GM18861 (cell line): ENCODE data around the gene TRIM31.

Experiments used
- ATAC-seq: cut with Tn5 transposase; IDR thresholded peaks from one replicate; pipeline ENCODE4 v1.9.1; 2021; ENCODE audit not compliant: unreplicated experiment

TRIM31 gene, protein sequence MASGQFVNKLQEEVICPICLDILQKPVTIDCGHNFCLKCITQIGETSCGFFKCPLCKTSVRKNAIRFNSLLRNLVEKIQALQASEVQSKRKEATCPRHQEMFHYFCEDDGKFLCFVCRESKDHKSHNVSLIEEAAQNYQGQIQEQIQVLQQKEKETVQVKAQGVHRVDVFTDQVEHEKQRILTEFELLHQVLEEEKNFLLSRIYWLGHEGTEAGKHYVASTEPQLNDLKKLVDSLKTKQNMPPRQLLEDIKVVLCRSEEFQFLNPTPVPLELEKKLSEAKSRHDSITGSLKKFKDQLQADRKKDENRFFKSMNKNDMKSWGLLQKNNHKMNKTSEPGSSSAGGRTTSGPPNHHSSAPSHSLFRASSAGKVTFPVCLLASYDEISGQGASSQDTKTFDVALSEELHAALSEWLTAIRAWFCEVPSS

DNA sequence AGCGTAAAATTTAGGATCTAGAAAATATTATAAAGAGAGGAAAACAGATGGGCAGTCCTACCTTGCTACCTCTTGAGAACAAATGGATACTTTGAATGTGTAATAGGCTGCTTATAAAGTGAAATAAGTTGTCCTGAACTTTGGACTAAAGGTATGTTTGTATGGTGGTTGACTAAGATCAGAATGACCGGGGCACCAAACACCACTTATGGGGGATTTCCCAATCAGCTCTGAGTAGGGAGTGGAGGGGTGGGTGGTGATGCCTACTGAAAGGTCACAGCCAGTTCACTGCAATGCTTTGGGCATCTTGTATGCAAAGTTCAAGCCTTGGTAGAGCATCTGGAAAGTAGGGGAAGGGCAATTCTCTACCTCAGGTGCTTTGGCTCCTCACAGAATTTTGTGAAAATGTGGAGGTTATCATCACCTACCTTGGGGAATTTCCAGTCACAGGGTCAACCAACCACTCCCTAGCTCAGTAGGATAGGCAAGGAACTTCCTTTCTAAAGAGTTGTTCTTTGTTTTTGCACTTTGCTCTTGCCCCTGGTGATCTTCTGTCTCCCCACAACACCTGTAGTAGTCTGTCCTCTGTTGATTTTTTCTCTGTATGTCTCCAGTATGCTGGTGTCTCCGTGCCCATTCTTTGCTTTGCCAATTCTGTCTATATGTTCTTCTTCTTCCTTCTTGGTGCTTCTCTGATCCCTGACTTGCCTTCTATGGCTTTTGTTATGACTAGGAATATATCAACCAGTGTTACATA lies at the start of gene TRIM31:
Gene TRIM31, minus strand, starts transcription at position 88 of the 757 bp plus-strand sequence. CDS start 285 bp downstream, outside the sequence.
- peak; percentile 71 for ATAC-seq

DNA sequence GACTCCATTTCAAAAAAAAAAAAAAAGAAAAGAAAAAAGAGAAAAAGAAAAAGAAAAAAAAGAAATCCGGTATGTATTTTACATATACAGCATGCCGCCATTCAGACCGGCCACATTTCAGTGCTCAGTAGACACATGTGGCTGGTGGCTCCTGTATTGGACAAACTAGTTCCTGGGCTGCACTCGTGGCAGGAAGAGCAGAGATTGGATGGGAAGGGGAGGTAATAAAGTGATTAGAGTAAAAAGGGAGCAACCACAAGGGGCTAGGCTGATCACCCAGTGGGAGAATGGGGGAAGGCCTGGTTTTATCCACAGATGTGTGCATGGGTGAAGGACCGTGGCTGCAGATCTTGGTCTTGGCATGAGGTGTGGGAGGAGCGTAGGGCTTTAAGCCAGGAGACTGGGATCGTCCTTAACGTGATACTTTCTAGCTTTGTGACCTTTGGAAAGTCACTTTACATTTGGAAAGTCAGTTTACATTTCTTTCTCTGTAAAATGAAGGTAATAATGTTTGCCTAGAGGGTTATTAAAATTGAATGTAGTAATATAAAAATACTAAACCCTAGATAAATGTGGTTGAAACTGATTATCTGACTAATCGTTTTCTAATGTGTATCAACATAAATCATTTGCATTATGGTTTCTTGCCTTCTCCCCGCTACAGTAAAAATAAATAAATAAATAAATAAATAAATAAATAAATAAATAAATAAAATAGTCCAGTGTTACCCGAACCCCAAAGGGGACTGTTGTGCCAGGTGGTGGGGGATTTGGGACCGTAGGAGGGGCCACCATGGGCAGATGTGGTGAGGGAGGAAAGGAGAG lies 49.6 kb upstream of the TRIM31 start:
- no peak for ATAC-seq

DNA sequence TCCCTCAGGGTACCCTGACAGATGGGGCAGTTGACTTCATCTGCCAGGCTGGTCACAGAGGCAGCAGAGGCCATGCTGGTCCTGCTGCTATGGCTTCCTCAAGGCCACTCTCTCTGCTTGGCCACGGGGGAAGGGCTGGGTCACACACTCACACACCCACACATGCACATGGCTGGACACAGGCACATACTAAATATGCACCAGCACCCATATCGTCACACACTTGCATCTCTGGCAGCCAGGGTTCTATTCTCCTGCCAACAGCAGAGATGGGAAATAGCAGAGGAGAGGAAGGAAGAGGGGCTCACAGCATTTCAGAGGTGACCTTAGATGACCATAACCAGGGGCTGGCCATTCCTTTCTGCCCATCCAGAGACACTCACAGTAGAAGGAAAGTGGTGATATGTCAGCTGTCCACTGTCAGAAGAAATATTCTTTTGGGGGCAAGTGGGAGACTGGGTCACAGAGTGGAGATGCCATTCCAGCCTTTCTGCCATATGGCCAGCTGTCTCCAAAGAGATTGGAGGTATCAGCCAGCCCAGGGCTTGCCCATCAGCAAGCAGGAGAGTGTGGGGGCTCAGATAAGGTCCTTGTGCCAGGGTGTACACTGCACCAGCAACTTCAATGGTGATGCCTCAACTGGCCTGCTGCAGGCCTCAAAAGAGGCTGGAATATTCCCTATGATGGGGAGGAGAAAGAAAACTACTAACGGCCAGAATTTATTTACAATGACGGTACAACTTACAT lies 48.1 kb upstream of the TRIM31 start, which contains the start of gene TRIM10:
Gene TRIM10, minus strand, starts transcription at position 427 of the 747 bp plus-strand sequence. Its CDS starts 353 bp downstream, at position 74.
- ATAC-seq, result no peak

DNA sequence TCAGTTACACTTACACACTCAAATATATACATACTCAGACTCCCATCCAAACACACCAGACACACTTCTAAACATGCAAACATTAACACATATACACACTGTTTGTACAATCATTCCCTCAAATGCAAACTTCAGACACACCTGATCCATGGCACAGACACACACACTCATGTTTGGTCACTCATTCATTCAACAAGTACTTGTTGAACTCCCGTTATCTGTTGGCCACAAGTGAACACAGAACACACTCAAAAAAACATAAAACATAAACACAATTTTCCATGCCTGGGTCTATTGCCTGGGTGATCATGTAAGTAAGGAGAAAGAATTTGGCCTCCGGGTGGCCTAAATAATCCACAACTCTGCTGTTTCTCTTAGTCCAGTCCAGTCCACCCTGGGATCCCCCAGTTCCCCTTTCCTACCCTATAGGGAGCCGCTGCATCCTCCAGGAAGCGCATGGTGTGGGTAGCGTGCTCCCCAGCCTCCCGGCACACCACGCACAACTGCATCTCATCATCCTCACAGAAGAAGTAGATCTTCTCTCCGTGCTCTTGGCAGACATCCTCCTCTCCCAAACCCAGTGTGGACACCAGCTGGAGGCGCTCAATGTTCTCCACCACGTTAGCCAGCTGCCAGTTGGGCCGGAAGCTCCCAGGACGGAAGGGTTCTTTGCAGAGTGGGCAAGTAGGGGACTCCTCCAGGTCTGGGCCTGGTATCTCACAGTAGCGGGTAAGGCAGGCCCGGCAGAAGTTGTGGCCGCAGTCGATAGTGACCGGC lies 47.3 kb upstream of the TRIM31 start:
- ATAC-seq, result no peak

DNA sequence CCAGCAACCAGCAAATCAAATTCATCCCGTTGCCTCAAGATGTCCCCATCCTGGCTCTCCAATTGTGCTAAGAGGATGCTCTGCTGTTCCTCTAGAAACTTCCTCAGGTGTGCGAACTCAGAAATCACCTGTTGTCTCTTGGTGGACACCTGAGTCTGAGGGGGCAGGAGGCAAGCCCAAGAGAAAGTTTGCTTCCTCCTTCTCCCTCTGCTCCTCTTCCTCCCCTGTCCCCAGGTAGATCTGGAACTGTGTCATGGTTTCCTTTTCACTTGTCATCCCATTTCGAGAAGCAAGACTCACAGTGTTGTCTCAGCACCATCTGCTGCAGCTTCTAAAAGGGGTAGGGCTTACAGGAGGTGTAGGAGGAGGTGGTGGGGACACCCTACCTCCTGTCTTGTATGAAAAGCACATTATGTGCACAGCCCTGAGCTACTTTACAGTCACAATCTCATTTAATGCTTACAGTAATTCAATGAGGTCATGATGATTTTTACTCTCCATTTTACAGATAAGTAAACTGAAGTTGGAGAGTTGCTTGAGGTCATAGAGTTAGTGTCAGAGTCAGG lies 45.7 kb upstream of the TRIM31 start:
- ATAC-seq, result no peak

DNA sequence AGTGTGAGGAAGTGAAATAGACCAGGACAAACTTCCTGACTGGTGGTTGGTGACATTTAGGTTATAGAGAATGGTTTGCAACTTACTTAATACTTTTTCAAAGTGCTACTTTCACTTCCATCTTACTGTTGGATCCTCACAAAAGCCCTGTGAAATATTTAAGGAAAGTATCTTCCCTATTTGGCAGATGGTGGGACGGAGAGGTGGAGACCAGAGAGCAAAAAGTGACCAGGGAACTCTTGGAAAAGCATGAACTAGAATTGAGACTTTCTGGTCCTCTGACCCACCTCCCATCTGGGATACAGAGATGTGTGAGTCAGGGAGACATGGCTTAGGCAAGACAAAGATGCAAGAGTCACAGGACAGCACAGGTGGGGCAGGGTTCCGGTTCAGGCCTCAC lies 45.1 kb upstream of the TRIM31 start:
- ATAC-seq, result no peak

DNA sequence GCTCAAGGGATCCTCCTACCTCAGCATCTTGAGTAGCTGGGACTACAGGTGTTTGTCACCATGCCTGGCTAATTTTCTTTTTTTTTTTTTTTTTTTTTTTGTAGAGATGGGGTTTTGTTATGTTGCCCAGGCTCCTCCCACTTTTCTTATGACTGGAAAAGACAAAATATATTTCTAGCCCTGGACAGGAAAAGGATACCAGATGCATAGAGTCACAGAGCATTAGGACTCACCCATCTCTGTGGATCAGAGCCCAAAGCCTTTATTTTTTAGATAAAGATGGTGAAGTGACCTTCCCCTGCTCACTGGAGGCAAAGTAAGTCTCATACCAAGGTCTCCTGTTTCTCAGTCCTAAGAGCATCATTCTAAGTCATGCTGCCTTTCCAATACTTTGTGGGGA lies 44.7 kb upstream of the TRIM31 start:
- ATAC-seq, result no peak

DNA sequence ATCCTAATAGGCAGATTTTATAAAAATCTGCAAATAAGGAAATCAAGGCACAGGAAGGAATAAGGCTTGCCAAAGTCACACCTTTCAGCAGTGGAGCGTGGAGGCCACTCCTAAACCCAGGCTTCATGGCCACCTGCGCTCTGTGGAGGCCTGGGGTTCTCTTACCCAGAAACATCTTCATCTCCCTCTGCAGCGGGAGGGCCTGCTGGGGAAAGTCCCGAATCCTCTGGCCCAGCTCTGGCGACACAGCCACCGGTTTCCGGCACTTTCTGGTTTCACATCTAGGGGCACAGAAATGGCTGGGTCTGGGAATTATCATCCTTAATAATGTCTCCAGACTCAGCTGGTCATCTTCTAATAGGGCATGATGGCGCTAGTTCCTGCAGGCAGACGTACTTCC lies 43.9 kb upstream of the TRIM31 start:
- no peak for ATAC-seq

- no peak for ATAC-seq
Measured at GRCh38 chr6:30156262-30156599, 43.3 kb upstream of the TRIM31 start.

- ATAC-seq, result no peak
Measured at GRCh38 chr6:30155520-30156261, 42.8 kb upstream of the TRIM31 start.

DNA sequence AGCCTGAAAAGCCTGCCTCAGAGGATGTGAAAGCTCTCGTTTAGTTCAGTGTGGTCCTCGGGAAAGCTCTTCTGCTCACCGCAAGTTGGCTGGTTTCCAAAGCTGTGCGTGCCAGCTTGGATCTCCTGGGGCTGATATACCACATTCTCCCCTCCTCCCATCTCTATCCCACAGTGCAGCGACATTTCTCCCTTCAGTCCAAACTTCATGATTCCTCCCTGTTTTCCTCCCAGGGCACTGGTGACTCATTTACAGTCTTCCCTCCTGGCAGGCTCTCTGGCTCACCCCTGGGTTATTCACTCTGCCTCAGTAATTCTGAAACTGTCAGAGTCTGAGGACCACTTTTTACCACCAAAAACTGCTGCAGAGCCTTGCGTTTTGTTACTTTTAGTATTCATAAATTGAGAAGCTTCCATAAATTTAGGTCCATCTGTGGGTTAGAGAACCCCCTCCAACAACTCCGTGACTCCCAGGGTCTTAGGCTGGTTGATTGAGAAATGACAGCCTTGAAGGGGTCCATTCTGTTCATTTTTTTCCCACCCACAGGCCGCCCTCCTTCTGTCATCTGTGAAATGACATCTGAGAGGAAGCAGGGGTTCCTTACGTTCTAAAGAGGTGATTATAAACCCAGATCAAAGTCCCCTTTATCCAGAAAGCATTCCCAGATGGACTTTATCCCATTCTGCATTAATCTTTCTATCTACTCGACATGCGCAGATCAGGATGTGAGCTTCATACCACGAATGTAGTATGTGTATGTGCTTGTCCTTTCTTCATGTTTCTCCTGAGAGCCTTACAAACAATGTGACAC lies 42.0 kb upstream of the TRIM31 start:
- no peak for ATAC-seq

DNA sequence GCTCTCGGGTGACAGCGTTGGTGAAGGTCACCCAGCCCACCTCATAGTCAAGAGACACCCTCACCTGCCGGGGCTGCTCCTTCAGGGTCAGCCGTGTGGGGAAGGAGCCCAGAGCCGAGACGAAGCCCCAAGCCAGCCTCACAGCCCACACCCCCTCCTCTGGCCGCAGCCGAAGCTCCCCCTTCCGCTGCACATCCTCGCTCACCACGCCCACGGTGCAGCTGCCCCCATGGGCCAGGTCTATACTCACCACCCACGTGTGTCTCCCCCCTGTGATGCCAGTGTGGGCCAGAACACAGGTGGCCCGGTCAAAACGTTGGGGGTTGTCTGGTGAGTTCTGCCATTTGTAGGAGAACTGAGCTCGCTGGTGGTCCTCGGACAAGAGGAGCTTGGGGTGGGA lies 41.2 kb upstream of the TRIM31 start:
- no peak for ATAC-seq

GRCh38 chr6:30152910-30153610 lies 40.2 kb upstream of the TRIM31 start:
- no peak for ATAC-seq

- no peak for ATAC-seq
Measured at GRCh38 chr6:30152016-30152673, 39.3 kb upstream of the TRIM31 start.

GRCh38 chr6:30151580-30151979 lies 38.7 kb upstream of the TRIM31 start:
- ATAC-seq, result no peak

GRCh38 chr6:30150671-30151395 lies 37.9 kb upstream of the TRIM31 start:
- no peak for ATAC-seq
